GM15510 (cell line): ENCODE measurements around the gene CASS4.

Experiments used
- POLR2A ChIP-seq: IDR thresholded peaks from 3 replicates; pipeline ENCODE4 v1.6.1; 2011; ENCODE audit warnings: borderline replicate concordance; ENCODE audit not compliant: insufficient read length; ENCODE audit errors: extremely low read depth

Gene CASS4, protein sequence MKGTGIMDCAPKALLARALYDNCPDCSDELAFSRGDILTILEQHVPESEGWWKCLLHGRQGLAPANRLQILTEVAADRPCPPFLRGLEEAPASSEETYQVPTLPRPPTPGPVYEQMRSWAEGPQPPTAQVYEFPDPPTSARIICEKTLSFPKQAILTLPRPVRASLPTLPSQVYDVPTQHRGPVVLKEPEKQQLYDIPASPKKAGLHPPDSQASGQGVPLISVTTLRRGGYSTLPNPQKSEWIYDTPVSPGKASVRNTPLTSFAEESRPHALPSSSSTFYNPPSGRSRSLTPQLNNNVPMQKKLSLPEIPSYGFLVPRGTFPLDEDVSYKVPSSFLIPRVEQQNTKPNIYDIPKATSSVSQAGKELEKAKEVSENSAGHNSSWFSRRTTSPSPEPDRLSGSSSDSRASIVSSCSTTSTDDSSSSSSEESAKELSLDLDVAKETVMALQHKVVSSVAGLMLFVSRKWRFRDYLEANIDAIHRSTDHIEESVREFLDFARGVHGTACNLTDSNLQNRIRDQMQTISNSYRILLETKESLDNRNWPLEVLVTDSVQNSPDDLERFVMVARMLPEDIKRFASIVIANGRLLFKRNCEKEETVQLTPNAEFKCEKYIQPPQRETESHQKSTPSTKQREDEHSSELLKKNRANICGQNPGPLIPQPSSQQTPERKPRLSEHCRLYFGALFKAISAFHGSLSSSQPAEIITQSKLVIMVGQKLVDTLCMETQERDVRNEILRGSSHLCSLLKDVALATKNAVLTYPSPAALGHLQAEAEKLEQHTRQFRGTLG

DNA sequence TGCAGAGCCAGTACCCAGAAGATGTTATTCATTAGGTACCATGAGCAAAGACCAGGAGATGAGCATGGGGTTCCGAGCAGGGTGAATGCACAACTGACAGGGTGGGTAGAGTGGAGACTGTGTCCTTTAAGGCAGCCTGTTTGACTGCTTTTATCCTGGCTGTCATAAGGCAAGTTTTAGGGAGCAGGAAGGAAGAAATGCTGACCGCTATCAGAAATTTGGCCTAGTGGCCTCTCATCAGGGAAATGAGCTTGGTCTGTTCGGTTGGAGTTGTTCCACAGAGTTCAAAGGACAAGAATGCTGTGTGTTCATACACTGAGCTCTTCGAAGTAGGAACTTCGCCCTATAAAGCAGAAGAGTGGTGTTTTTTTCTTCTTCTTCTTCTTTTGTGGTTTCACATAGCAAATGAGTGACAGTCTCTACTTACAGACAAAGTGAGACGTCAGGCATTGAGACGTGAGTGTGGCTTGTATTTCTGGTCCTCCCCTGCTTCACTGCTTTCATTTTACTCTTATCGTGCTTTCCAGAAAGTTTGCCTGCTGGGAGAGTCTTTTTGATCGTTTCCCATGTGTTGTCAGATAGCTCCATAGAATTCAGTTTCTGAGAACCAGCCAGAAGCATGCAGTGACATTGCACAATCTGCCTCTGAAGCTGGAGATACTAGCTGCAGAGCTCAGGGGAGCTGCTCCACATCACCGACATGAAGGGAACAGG lies at the start of gene CASS4:
Gene CASS4 (plus strand): TSS at position 502 of the 714 bp plus-strand sequence. CDS start 199 bp downstream, at position 701.
- no peak for TF ChIP-seq POLR2A

- no peak for TF ChIP-seq POLR2A
These were observed 49.1 kb upstream of the CASS4 start for GRCh38 chr20:56362833-56363413.

DNA sequence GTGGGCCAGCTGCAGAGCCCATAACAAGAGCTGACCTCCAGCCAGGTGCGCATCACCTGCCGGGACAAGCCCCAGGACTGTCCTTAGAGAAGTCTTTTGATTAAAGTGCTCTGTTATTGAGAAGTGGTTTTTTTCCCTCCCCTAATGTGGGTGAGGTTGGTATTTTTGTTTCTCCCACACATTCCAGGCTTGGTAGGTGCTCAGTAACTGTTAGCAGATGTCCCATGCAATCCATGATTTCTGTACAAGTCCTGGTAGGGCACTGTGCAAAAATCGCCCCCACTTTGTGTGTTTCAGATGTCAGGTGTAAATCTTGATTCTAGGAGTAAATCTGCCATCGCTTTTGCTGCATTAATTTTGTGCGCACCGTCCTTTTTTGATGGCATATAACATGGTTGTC lies 48.6 kb upstream of the CASS4 start:
- TF ChIP-seq POLR2A, result no peak

DNA sequence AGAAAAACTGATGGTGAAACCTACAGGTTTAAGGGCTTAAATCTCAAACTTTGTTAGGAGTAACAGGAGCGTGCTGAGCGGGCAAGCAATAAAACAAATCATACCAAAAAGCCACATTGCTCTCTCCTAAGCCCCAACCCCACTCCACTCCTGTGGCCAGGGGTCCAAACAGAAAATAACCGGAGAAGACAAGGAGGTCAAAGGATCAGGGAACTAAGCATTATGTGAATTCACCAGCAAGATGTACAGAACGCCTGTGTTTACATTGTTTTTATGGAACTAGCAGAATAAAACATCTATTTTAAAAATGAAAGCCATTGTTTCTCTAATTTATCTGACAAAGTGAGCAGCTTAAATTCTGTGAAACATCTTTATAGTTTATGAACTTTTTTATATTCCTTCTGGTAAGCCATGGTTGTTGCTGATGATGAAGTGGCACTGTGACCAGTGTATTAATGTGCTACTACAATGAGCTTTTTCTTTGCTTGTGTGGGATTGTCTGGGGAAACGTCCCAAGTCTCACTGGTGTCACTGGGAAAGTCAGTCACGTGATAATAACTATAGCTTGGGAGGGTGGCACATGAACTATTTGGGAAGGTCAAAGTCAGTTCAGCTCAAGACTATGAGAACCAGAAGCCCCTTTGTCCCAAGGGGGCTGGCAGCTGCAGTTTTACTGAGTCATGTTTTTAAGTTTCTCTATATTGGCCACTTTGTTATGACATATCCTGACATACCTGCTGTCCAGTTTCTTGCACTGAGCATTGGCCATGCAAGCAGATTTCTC lies 43.5 kb upstream of the CASS4 start:
- TF ChIP-seq POLR2A, result no peak

- TF ChIP-seq POLR2A, result no peak
These were observed 42.9 kb upstream of the CASS4 start for GRCh38 chr20:56369179-56369578.

- no peak for TF ChIP-seq POLR2A
These were observed 40.1 kb upstream of the CASS4 start for GRCh38 chr20:56371977-56372376.

DNA sequence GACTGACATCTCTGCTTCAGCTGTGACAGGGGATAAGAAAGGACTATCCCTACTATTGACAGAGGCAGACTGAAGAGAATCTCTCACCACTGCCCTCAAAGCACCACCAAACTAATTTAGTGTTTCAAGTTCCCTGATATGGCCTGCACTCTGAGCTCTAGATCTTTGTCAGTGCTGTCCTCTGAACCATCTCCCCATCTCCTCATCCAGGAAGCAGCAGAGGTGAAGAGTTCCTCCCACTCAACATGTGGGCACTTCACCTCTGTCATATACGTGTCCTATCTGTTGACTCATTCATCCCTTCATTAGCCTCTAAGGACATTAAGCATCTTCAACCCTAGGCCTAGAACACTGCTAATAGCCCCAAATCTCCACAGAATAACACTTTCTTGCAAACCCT lies 39.2 kb upstream of the CASS4 start:
- TF ChIP-seq POLR2A, result no peak

- TF ChIP-seq POLR2A, result no peak
These were observed 38.1 kb upstream of the CASS4 start for GRCh38 chr20:56373942-56374341.

- no peak for TF ChIP-seq POLR2A
These were observed 35.7 kb upstream of the CASS4 start for GRCh38 chr20:56376331-56376730.

- no peak for TF ChIP-seq POLR2A
These were observed 33.7 kb upstream of the CASS4 start for GRCh38 chr20:56378386-56378785.

DNA sequence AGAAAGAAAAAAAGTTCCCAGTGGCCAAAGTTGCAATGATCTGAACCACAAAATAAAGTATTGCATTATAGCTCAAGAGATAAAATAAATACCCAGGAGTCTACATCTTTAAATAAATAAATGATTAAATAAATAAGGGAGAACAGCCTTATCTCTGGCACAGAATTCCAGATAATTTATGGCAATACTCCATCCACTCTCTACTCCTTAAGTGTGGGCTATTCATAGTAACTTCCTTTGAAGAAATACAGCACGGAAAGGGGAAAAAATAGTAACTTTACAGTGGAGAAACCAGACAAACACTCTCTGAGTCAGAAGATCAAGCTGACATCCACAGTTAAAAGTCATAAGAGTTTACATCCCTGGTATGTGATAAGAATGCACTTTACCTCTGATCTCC lies 31.7 kb upstream of the CASS4 start:
- TF ChIP-seq POLR2A, result no peak

DNA sequence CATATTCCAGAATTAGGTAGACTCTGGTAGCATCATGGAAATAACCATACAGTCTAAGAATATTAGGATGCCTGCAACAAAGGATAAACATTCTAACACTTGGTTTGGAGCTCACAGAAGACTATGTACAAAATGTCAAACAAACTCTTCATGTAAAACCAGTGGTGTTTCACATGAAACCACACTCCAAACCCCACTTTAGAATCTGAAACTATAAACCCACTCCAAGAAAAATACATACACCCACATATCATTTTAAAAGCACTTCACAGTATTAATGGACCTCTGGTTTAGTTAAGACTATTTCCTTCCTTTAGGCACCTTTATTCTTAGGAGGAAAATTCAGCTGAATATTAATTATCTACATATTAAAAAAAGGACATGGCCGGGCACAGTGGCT lies 30.6 kb upstream of the CASS4 start:
- no peak for TF ChIP-seq POLR2A

- TF ChIP-seq POLR2A, result no peak
These were observed 29.4 kb upstream of the CASS4 start for GRCh38 chr20:56382696-56383095.

DNA sequence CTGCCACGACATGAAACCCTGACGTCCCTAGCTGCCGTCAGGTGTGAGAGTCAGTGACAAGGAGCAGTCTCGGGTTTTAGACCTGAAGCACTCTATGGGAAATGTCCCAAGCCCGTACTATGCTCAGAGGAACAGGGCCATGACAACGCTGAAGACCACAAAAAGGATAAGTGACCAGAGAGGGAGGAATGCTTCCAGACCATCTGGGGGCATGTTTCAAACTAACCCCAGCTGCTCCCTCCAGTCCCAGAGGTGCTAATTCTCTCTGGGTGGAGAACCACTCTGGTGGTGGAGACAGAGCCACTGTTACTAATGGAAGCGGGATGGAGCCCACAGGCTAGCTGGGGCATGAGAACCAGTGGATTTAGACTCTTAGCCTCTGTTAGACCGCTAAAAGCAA lies 28.7 kb upstream of the CASS4 start:
- TF ChIP-seq POLR2A, result no peak
